ENCODE measurements around the gene SLC45A1.

DNA sequence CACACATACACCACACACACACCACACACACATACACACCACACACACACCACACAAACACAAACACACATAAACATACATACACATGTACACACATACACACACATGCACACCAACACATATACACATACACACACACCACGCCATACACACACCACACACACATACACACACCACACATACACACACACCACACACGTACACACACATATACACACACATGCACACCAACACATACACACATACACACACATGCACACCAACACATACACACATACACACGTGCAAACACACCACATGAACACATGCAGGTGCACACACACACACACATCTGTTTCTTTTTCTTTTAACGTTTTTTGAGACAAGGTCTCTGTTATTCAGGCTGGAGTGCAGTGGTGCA, 41.0 kb upstream of the SLC45A1 start:
- TF ChIP-seq POLR2A (IDR thresholded peaks at IDR 0.05; ENCODE audit: low read depth, low read length) (no peak), RCOR1 (IDR thresholded peaks at IDR 0.05; ENCODE audit: insufficient replicate concordance, low read length) (no peak), RAD21 (IDR thresholded peaks at IDR 0.05; ENCODE audit: low read length) (no peak), MAZ (IDR thresholded peaks at IDR 0.05; ENCODE audit: borderline replicate concordance, low read depth, low read length) (no peak), SMC3 (IDR thresholded peaks at IDR 0.05; ENCODE audit: low read depth, low read length) (no peak), MAFK (IDR thresholded peaks at IDR 0.05; ENCODE audit: low read depth, low read length) (no peak), FOS (IDR thresholded peaks at IDR 0.05; ENCODE audit: low read depth, low read length) (no peak), CEBPB (IDR thresholded peaks at IDR 0.05; ENCODE audit: low read depth, low read length) (no peak), BHLHE40 (IDR thresholded peaks at IDR 0.05; ENCODE audit: low read depth, low read length) (no peak), RFX5 (IDR thresholded peaks at IDR 0.05; ENCODE audit: low read depth, low read length) (no peak)
- TF ChIP-seq, protein P1, sequence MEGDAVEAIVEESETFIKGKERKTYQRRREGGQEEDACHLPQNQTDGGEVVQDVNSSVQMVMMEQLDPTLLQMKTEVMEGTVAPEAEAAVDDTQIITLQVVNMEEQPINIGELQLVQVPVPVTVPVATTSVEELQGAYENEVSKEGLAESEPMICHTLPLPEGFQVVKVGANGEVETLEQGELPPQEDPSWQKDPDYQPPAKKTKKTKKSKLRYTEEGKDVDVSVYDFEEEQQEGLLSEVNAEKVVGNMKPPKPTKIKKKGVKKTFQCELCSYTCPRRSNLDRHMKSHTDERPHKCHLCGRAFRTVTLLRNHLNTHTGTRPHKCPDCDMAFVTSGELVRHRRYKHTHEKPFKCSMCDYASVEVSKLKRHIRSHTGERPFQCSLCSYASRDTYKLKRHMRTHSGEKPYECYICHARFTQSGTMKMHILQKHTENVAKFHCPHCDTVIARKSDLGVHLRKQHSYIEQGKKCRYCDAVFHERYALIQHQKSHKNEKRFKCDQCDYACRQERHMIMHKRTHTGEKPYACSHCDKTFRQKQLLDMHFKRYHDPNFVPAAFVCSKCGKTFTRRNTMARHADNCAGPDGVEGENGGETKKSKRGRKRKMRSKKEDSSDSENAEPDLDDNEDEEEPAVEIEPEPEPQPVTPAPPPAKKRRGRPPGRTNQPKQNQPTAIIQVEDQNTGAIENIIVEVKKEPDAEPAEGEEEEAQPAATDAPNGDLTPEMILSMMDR (conservative IDR thresholded peaks at IDR 0.05; ENCODE audit: low read depth, low read length) = no peak
- TF ChIP-seq, protein P2, sequence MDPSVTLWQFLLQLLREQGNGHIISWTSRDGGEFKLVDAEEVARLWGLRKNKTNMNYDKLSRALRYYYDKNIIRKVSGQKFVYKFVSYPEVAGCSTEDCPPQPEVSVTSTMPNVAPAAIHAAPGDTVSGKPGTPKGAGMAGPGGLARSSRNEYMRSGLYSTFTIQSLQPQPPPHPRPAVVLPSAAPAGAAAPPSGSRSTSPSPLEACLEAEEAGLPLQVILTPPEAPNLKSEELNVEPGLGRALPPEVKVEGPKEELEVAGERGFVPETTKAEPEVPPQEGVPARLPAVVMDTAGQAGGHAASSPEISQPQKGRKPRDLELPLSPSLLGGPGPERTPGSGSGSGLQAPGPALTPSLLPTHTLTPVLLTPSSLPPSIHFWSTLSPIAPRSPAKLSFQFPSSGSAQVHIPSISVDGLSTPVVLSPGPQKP (IDR thresholded peaks at IDR 0.05; ENCODE audit: borderline replicate concordance, low read depth, low read length) = no peak

Data from IMR-90 (cell line).